T-helper 1 cell treated with Interleukin-12 subunit alpha and Interleukin-12 subunit beta and Interleukin-4 antibody, amounts not matched to agents 30 ng/mL and 1 ng/mL, for 36 hours (primary cell): ENCODE measurements around the gene USP25. TPM values are rescaled to one million over a fixed set of nuclear protein-coding genes. Genes with fewer than 3 reads are reported as not detected.

Source experiments
- intact Hi-C: fragments of 100-400 bp; cut with micrococcal nuclease; formaldehyde crosslinking; loops from one replicate; pipeline ENCODE4 v1.15.1; 2024
- total RNA-seq: library from RNA; stranded (reverse); gene quantifications from 2 replicates; pipeline ENCODE4 v1.2.3, GENCODE V29; 2022

USP25 gene
- total RNA-seq, 1 donor from 2014 or later: 42.7 TPM

- intact Hi-C loops: no loop called here
Measured at GRCh38 chr21:15755125-15755524, 25.3 kb downstream of the USP25 start.

- intact Hi-C loops: no loop called here
Measured at GRCh38 chr21:15759469-15759868, 29.7 kb downstream of the USP25 start.

- intact Hi-C loops: no loop called here
Measured at GRCh38 chr21:15761507-15762100, 31.8 kb downstream of the USP25 start.

- intact Hi-C loops: no loop called here
Measured at GRCh38 chr21:15763359-15763758, 33.6 kb downstream of the USP25 start.

GRCh38 chr21:15764878-15765277 lies 35.1 kb downstream of the USP25 start:
- intact Hi-C loops: no loop called here

- intact Hi-C loops: no loop called here
Measured at GRCh38 chr21:15766952-15767603, 37.3 kb downstream of the USP25 start.

GRCh38 chr21:15768045-15768601 lies 38.3 kb downstream of the USP25 start:
- intact Hi-C loops: no loop called here

GRCh38 chr21:15768853-15769252 lies 39.1 kb downstream of the USP25 start:
- intact Hi-C loops: no loop called here

GRCh38 chr21:15771311-15771710 lies 41.5 kb downstream of the USP25 start:
- intact Hi-C loops: no loop called here

- intact Hi-C loops: no loop called here
Measured at GRCh38 chr21:15772654-15773053, 42.9 kb downstream of the USP25 start.

- intact Hi-C loops: no loop called here
Measured at GRCh38 chr21:15774590-15774989, 44.8 kb downstream of the USP25 start.

GRCh38 chr21:15775291-15775690 lies 45.5 kb downstream of the USP25 start:
- intact Hi-C loops: loop anchor here (5.0 kb wide), 1 partner anchor 43 kb away; no protein-coding TSS in a partner anchor

GRCh38 chr21:15775981-15776380 lies 46.2 kb downstream of the USP25 start:
- intact Hi-C loops: loop anchor here (5.0 kb wide), 1 partner anchor 44 kb away; no protein-coding TSS in a partner anchor

GRCh38 chr21:15776818-15777217 lies 47.0 kb downstream of the USP25 start:
- intact Hi-C loops: loop anchor here (5.0 kb wide), 1 partner anchor 45 kb away; no protein-coding TSS in a partner anchor

GRCh38 chr21:15781986-15782385 lies 52.2 kb downstream of the USP25 start:
- intact Hi-C loops: no loop called here

GRCh38 chr21:15788847-15789523 lies 59.2 kb downstream of the USP25 start:
- intact Hi-C loops: no loop called here

GRCh38 chr21:15793109-15793508 lies 63.3 kb downstream of the USP25 start:
- intact Hi-C loops: no loop called here

- intact Hi-C loops: no loop called here
Measured at GRCh38 chr21:15793550-15794235, 63.9 kb downstream of the USP25 start.

GRCh38 chr21:15794277-15794912 lies 64.6 kb downstream of the USP25 start:
- intact Hi-C loops: no loop called here

GRCh38 chr21:15795533-15795932 lies 65.8 kb downstream of the USP25 start:
- intact Hi-C loops: no loop called here
